ENCODE measurements around the gene ARGLU1.

ARGLU1 gene

GRCh38 chr13:106548064-106548696 lies 19.8 kb downstream of the ARGLU1 start:
- Mint-ChIP-seq H3K4me3 (no peak overlapping the region), H3K27me3 (no peaks in the 10 kb centered on the region), H3K36me3 (ENCODE audit: low read depth) (peaks cover 50% of the 10 kb centered on the region), H3K27ac (peak overlapping the region; percentile 32), H3K4me1 (ENCODE audit: low read depth) (peaks cover 34% of the 10 kb centered on the region), H3K9me3 (no peaks in the 10 kb centered on the region)
- DNase-seq, result no peak

- H3K9me3 Mint-ChIP-seq, result no peaks in the 10 kb centered on the region
- DNase-seq, result no peak
These were observed 26.1 kb downstream of the ARGLU1 start for GRCh38 chr13:106541826-106542225.

GRCh38 chr13:106540613-106541012 lies 27.3 kb downstream of the ARGLU1 start:
- peaks cover 36% of the 10 kb centered on the region for H3K36me3 Mint-ChIP-seq (ENCODE audit: low read depth)
- H3K27me3 Mint-ChIP-seq, result no peaks in the 10 kb centered on the region
- H3K4me3 Mint-ChIP-seq, result no peak overlapping the region
- H3K9me3 Mint-ChIP-seq, result no peaks in the 10 kb centered on the region
- no peak for DNase-seq
- peaks cover 6% of the 10 kb centered on the region for H3K4me1 Mint-ChIP-seq (ENCODE audit: low read depth)
- H3K27ac Mint-ChIP-seq, result no peak overlapping the region

More at GRCh38 chr13:106541826-106542225, 26.1 kb downstream of the ARGLU1 start:
- Mint-ChIP-seq H3K36me3 (ENCODE audit: low read depth) (peaks cover 36% of the 10 kb centered on the region), H3K27me3 (no peaks in the 10 kb centered on the region), H3K27ac (no peak overlapping the region), H3K4me3 (no peak overlapping the region), H3K4me1 (ENCODE audit: low read depth) (peaks cover 1% of the 10 kb centered on the region)

- H3K9me3 Mint-ChIP-seq, result no peaks in the 10 kb centered on the region
- H3K27ac Mint-ChIP-seq, result no peak overlapping the region
- H3K27me3 Mint-ChIP-seq, result peaks cover 18% of the 10 kb centered on the region
- no peak overlapping the region for H3K4me3 Mint-ChIP-seq
- DNase-seq, result no peak
- H3K36me3 Mint-ChIP-seq (ENCODE audit: low read depth), result peaks cover 22% of the 10 kb centered on the region
- H3K4me1 Mint-ChIP-seq (ENCODE audit: low read depth), result peaks cover 22% of the 10 kb centered on the region
These were observed 30.4 kb downstream of the ARGLU1 start for GRCh38 chr13:106537521-106537920.

- Mint-ChIP-seq H3K4me1 (ENCODE audit: low read depth) (peaks cover 24% of the 10 kb centered on the region), H3K9me3 (no peaks in the 10 kb centered on the region), H3K36me3 (ENCODE audit: low read depth) (peaks cover 12% of the 10 kb centered on the region), H3K4me3 (peak overlapping the region; percentile 81), H3K27ac (peak overlapping the region; percentile 85), H3K27me3 (peaks cover 28% of the 10 kb centered on the region)
- peak; percentile 91 for DNase-seq
These were observed 31.5 kb downstream of the ARGLU1 start for GRCh38 chr13:106536244-106537034.

- Mint-ChIP-seq H3K36me3 (ENCODE audit: low read depth) (peaks cover 4% of the 10 kb centered on the region), H3K4me3 (peak within 1 kb of the TSS; percentile 81), H3K4me1 (ENCODE audit: low read depth) (peaks cover 24% of the 10 kb centered on the region), H3K27ac (peak within 1 kb of the TSS; percentile 85), H3K9me3 (no peaks in the 10 kb centered on the region), H3K27me3 (peaks cover 35% of the 10 kb centered on the region)
- DNase-seq, result peak; percentile 91
These were observed 32.2 kb downstream of the ARGLU1 start, which contains the start of gene EFNB2 for GRCh38 chr13:106535552-106536243. EFNB2 (minus strand) TSS chr13:106535662; CDS start chr13:106534964, 698 bp downstream.

GRCh38 chr13:106534639-106535551 lies 33.0 kb downstream of the ARGLU1 start:
- Mint-ChIP-seq H3K9me3 (no peaks in the 10 kb centered on the region), H3K27ac (peak overlapping the region; percentile 66), H3K27me3 (peaks cover 43% of the 10 kb centered on the region), H3K4me1 (ENCODE audit: low read depth) (peaks cover 24% of the 10 kb centered on the region), H3K4me3 (peak overlapping the region; percentile 74), H3K36me3 (ENCODE audit: low read depth) (no peaks in the 10 kb centered on the region)
- DNase-seq, result peak; percentile 65

GRCh38 chr13:106533943-106534638 lies 33.8 kb downstream of the ARGLU1 start:
- Mint-ChIP-seq H3K27ac (peak overlapping the region; percentile 33), H3K27me3 (peaks cover 50% of the 10 kb centered on the region), H3K9me3 (no peaks in the 10 kb centered on the region), H3K4me3 (peak overlapping the region; percentile 54), H3K4me1 (ENCODE audit: low read depth) (peaks cover 24% of the 10 kb centered on the region), H3K36me3 (ENCODE audit: low read depth) (no peaks in the 10 kb centered on the region)
- peak; percentile 58 for DNase-seq

GRCh38 chr13:106533101-106533942 lies 34.6 kb downstream of the ARGLU1 start:
- H3K36me3 Mint-ChIP-seq (ENCODE audit: low read depth), result no peaks in the 10 kb centered on the region
- peaks cover 56% of the 10 kb centered on the region for H3K27me3 Mint-ChIP-seq
- H3K9me3 Mint-ChIP-seq, result no peaks in the 10 kb centered on the region
- no peak overlapping the region for H3K27ac Mint-ChIP-seq
- peak; percentile 38 for DNase-seq
- H3K4me3 Mint-ChIP-seq, result peak overlapping the region; percentile 47
- H3K4me1 Mint-ChIP-seq (ENCODE audit: low read depth), result peaks cover 24% of the 10 kb centered on the region

GRCh38 chr13:106532111-106532929 lies 35.6 kb downstream of the ARGLU1 start:
- peaks cover 24% of the 10 kb centered on the region for H3K4me1 Mint-ChIP-seq (ENCODE audit: low read depth)

GRCh38 chr13:106530980-106531481 lies 36.9 kb downstream of the ARGLU1 start:
- Mint-ChIP-seq H3K27ac (no peak overlapping the region), H3K27me3 (peaks cover 70% of the 10 kb centered on the region), H3K9me3 (no peaks in the 10 kb centered on the region), H3K4me1 (ENCODE audit: low read depth) (peaks cover 18% of the 10 kb centered on the region), H3K36me3 (ENCODE audit: low read depth) (no peaks in the 10 kb centered on the region), H3K4me3 (no peak overlapping the region)
- DNase-seq, result no peak

More at GRCh38 chr13:106532111-106532929, 35.6 kb downstream of the ARGLU1 start:
- no peak for DNase-seq
- no peak overlapping the region for H3K27ac Mint-ChIP-seq
- peaks cover 64% of the 10 kb centered on the region for H3K27me3 Mint-ChIP-seq
- no peaks in the 10 kb centered on the region for H3K36me3 Mint-ChIP-seq (ENCODE audit: low read depth)
- H3K4me3 Mint-ChIP-seq, result no peak overlapping the region
- no peaks in the 10 kb centered on the region for H3K9me3 Mint-ChIP-seq

Data from activated T-cell treated with anti-CD3 and anti-CD28 coated beads, Interleukin-2, amount 50 U/mL, for 24 hours (primary cell).